GM12891 (cell line): Measurements from ENCODE around the gene PLCD1.

Source experiments
- POLR2AphosphoS5 ChIP-seq: IDR thresholded peaks from 2 replicates; pipeline ENCODE4 v1.6.1; 2011; ENCODE audit warnings: low read depth, low read length, control low read depth
- TAF1 ChIP-seq: IDR thresholded peaks from 2 replicates; pipeline ENCODE4 v1.6.1; 2011; ENCODE audit warnings: low read depth, low read length, control low read depth

- TF ChIP-seq TAF1 (no peak), POLR2AphosphoS5 (no peak)
These were observed 31.6 kb downstream of the PLCD1 start for GRCh38 chr3:37997791-37998370.
